Epithelial cell of esophagus (primary cell): Measurements from ENCODE around the gene DGKH.
A peak's percentile ranks its signal among the peaks of the same experiment; 100 is the strongest.

ENCODE experiments used
- DNase-seq: peaks from one replicate; pipeline ENCODE4 v3.0.0; 2010; ENCODE audit warnings: low read depth
- H3K4me3 ChIP-seq: 2 replicates; pipeline ENCODE4 v1.5.1; 2011; ENCODE audit warnings: mild to moderate bottlenecking, low read length, control low read depth
- TF ChIP-seq, protein P1 (sequence below): IDR thresholded peaks from 2 replicates; pipeline ENCODE4 v1.5.1; 2011; ENCODE audit warnings: low read depth, mild to moderate bottlenecking, low read length, control low read depth, inconsistent platforms; ENCODE audit not compliant: insufficient read depth; ENCODE audit errors: missing control alignments

DGKH gene

DNA sequence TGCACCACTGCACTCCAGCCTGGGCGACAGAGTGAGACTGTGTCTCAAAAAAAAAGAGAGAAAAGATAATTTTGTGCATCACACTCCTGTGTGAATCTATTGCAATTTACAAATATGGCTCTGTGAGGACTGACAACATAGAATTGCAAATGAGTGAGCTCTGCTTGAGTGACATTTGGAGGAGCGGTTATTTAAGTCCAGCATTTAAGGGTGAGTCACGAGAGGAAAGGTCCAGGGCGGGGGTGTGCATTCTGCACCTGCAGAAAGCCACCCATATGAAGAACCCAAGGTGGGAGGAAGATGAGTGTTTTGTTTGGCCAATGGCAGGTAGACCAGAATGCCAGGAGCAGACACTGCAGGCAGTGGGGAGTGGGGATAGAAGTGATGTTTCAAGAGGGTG, 58.5 kb downstream of the DGKH start:
- no peak overlapping the region for H3K4me3 ChIP-seq
- TF ChIP-seq, protein P1, sequence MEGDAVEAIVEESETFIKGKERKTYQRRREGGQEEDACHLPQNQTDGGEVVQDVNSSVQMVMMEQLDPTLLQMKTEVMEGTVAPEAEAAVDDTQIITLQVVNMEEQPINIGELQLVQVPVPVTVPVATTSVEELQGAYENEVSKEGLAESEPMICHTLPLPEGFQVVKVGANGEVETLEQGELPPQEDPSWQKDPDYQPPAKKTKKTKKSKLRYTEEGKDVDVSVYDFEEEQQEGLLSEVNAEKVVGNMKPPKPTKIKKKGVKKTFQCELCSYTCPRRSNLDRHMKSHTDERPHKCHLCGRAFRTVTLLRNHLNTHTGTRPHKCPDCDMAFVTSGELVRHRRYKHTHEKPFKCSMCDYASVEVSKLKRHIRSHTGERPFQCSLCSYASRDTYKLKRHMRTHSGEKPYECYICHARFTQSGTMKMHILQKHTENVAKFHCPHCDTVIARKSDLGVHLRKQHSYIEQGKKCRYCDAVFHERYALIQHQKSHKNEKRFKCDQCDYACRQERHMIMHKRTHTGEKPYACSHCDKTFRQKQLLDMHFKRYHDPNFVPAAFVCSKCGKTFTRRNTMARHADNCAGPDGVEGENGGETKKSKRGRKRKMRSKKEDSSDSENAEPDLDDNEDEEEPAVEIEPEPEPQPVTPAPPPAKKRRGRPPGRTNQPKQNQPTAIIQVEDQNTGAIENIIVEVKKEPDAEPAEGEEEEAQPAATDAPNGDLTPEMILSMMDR = no peak
- DNase-seq = peak; percentile 24

DNA sequence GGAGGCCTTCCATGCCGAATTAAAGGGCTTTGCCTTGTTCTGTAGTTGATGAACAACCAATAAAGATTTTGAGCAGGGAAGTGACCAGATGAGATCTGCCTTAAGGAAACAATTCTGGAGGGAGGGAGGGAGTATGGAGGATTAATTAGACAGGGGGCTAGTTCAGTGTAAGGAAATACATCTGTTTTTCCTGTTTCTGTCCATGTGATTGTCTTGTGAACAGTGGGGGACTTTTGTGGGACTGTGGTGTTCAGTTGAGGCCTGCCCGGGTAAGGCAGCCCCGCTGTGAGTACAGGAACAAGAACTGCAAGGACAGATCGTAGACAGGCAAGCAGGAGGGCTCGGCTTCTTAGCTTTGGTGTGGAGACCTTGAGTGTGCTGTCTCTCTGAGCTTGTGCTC, 59.0 kb downstream of the DGKH start:
- DNase-seq = no peak
- TF ChIP-seq, protein P1 = no peak
- H3K4me3 ChIP-seq = no peak overlapping the region

DNA sequence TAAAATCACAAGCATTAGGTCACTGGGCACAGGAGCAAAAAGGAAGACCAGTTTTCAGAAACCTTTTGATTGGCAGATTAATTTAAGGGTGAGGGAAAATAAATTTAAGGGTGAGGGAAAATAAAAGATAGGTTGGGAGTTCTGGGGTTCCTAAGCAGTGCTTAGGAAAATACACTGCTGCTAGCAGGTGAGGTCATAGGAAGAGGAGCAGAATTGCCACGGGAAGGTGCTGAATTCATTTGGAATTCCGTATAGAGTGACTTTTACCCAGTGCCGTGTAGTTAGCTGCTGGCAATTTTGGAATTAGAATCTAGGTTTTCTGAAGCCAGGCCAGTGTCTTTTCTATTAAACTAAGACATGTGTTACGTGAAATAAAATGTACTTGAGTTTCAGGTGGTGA, 59.8 kb downstream of the DGKH start:
- TF ChIP-seq, protein P1 = no peak
- no peak for DNase-seq
- H3K4me3 ChIP-seq = no peak overlapping the region

DNA sequence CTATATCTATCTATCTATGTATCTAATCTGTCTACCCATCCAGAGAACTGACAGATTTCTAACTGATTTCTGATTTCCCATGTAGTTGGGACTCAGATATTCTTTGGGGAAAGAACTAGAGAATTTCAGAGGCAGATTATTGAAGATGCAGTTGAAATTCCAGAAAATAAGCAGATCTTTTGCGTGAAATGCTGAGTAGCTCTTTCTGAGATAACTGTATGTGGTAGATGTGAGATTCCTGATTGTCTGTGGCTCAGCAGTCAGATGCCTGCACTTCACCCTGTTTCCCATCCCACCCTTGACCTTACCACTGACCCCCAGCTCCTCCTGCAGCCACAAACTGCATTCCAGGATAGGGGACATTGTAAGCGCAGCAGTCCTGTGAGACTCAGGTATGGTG, 61.5 kb downstream of the DGKH start:
- H3K4me3 ChIP-seq = no peak overlapping the region
- TF ChIP-seq, protein P1 = no peak
- no peak for DNase-seq

DNA sequence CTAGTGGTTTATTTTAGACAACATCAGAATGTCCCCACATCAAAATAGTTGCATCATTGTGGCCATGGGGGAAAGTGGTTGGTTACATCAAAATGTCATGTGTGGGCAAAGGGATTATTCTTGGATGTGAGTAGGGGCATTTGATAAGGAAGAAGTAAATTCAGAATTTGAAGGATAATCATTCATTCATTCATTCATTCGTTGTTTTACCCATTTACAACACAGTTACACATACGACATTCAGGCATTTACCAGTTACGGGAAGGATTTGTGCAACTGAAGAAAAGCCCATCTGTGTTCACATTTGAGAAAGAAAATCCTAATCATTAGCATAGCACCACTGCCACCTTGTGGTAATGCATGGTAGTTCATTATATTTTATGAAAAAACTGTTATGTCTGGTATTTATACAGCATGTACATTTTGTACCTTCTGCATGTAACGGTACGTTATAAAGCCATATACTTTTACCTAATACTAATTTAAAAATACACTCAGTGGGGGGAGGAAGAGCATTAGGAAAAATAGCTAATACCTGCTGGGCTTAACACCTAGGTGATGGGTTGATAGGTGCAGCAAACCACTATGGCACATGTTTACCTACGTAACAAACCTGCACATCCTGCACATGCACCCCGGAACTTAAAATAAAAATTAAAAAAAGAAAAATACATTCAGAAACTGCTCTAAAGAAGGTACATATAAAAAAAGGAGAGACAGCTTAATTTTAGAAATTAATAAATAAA, 62.1 kb downstream of the DGKH start:
- no peak overlapping the region for H3K4me3 ChIP-seq
- DNase-seq = peak; percentile 72
- TF ChIP-seq, protein P1 = peak; percentile 63

DNA sequence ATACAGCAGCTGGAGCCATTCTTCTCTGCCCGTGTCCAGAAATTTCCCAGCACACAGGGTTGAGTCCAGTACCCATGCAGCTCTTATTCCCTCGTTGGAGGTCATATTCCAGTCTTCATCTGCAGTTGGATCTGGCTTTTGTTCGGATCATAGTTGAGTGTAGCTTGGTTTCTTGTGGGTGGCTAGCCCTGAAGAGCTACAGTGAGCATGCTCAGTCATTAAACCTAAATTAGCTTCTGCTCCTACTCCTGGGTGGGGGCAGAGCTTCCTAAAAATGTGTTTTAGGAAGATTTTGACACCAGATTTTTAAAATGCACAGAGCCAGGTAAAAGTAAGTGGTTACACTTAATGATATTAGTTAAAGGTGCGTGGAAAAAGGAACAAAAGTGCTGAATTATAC, 64.4 kb downstream of the DGKH start:
- H3K4me3 ChIP-seq = no peak overlapping the region
- TF ChIP-seq, protein P1 = no peak
- no peak for DNase-seq

DNA sequence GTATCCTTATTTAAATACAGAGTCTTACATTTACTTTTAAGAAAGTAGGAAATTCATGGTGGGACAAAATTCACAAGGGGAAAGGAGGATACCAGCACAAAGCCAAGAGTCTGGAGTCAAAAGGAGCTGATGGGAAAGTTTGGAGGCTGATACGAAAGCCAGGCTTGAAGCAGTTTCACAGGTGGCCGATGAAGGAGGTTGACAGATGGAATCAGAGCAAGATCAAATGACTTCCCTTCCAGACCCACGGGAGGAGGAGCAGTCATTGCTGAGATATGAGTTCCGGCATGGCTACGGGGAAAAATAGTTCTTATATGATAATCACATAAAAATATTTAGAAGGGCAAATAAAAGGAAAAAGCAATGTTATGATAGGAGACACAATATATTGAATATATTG, 65.0 kb downstream of the DGKH start:
- TF ChIP-seq, protein P1 = no peak
- DNase-seq = no peak
- H3K4me3 ChIP-seq = no peak overlapping the region
